Measurements from ENCODE around the gene MSN.
"Not testable (repeated sequence)": the region's sequence is repeated elsewhere in the genome, so short reads cannot be mapped to it uniquely, and the experiment has no call there.

MSN gene

DNA sequence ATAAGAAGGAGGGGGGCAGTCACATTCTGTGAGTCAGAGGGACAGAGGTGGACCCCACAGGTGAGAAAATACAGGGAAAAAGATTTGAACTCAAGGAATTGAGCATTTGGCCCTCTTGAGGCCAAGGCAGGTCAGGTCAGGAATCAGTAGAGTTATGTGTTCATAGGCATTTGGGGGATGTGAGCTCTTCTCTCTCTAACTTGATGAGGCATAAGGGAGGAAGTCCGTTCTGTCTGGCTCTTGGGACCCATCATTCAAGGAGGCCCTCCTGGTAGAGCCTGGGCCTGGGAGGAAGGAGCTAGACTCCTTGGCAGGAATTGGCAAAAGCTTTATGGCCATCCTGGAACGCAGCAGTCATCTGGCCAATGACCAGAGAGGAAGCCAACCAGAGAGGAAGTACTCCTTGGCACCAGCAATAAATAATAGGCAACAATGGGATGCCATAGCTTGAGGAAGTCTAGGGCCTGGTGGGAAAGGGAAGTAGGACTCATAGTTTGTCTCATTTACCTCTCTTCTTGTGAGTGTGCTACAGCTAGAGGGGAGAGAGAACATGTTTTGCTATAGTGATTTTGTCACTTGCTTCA lies 53.0 kb downstream of the MSN start:
- DNase-seq, result no peak

DNA sequence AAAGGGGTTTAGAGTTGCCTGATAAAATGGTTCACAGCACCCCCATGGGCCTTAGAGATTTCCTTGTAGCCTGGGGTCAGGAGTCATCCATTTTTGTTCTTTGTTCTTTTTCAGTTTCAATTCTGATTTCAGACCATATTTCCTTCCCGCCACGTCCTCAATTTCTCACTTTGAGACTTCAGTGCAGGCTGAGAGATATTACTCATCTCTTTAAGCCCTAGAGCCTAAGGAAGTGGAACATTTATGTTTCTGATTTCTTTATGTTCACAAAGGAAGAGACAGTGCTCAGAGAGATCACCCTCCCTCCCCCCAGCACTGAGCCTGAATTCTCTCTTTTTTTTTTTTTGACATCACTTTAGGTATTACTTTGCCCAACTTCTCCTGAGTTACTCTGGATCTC lies 56.3 kb downstream of the MSN start:
- DNase-seq, result no peak

DNA sequence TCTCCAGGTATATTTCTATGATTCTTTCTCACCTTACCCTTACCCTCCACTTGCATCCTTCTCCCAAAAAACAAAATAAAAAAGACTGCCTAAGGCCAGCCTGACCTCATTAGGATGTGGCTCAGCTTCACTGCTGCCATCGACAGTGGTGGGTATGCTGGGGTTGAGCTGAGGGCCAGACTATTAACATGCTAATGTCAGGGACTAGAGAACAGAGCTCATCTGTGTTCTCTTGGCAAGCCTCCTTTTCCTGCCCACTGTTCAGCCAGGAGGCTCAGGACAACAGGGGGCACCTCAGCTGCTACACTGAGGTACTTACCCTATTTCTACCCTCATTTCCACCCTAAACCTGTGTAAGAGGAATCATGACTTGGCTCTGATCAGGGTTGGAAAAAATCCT lies 59.3 kb downstream of the MSN start:
- DNase-seq, result no peak

DNA sequence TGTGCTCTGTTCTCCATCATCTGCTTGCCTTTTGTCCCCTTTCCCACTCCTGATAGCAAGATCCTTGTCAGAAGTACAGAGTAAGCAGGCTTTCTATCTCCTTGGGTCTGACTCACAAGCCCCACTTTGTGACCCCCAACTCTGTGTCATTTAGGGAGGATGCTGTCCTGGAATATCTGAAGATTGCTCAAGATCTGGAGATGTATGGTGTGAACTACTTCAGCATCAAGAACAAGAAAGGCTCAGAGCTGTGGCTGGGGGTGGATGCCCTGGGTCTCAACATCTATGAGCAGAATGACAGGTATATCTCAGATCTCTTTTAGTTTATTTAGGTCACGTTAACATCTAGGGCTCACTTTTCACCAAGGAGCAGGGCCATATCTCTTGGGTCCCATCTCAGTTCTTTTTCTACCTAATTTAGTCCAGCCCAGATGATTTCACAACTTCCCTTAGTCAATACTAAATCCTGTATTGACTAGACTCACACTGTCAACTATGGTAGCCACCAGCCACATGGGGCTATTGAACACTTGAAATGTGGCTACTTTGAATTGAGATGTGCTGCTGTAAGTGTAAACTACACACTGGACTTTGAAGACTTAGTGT lies 64.3 kb downstream of the MSN start:
- no peak for DNase-seq

DNA sequence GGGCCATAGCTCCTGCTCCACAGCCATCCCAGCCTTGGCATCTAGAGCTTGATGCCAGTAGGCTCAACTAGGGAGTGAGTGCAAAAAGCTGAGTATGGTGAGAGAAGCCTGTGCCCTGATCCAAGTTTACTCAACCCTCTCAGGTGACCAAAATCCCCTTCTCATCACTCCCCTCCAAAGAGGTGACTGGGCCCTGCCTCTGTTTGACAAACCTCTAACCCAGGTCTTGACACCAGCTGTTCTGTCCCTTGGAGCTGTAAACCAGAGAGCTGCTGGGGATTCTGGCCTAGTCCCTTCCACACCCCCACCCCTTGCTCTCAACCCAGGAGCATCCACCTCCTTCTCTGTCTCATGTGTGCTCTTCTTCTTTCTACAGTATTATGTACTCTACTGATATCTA lies 73.5 kb downstream of the MSN start:
- DNase-seq, result no peak

DNA sequence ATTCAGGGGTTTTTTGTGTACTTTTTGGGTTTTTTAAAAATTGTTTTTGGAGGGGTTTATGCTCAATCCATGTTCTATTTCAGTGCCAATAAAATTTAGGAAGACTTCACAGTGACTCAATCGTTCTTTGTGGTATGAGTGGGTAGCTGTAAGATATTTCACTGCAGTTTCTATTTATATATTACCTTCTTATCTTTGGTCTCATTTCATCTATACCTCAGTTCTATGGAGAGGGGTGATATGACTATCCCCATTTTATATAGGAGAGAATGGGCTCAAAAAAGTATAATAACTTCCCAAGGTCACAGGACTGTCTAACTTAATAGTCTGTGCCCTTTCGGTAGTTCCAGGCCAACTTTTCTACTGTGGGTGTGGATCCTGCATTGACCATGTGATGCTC lies 74.4 kb downstream of the MSN start:
- DNase-seq, result no peak

DNA sequence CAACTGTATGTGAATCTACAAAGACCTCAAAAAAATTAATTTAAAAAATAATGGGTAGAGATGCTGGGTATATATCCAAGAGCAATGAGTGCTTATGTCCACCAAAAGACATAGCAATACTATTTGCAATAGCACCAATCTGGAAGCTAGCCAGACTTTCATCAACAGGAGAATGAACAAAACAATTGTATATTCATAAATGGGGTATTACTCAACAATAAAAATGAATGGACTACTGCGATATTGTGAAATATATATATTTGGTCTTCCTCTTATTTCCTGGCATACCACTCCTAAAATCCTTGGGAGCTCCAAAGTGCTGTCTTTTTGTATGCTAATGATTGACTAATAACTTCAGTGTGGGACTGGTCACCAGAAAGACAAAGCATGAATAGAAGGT lies 77.5 kb downstream of the MSN start:
- no peak for DNase-seq

DNA sequence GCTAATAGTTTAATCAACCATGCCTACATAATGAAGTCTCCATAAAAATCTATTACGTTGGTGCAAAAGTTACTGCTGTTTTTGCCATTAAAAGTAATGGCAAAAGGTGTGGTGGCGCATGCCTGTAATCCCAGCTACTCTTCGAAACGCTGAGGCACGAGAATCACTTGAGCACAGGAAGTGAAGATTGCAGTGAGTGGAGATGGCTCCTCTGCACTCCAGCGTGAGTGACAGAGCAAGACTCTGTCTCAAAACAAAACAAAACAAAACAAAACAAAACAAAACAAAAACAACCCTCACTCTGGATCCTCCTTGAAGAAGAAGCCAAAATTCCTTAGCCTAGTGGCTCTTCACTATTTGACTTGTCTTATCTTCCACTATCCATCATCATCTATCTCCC lies 78.0 kb downstream of the MSN start:
- no peak for DNase-seq

DNA sequence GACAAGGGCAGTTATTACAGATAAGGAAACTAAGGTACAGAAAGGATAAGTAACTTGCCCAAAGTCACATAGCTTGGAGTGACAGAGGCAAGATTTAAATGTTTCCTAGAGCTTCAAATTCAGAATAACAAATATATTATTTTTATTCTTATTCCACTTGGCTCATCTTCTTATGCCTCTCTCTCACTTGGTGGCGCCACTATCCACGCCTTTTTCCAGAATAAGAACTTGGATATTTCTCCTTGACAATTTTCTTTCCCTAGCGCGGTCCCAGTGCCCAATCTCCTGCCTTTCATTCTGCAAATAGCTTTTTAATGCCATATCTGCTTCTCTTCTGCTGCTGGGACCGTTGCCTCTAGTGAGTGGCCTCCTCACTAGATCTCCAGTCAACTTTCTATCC lies 78.5 kb downstream of the MSN start:
- no peak for DNase-seq

DNA sequence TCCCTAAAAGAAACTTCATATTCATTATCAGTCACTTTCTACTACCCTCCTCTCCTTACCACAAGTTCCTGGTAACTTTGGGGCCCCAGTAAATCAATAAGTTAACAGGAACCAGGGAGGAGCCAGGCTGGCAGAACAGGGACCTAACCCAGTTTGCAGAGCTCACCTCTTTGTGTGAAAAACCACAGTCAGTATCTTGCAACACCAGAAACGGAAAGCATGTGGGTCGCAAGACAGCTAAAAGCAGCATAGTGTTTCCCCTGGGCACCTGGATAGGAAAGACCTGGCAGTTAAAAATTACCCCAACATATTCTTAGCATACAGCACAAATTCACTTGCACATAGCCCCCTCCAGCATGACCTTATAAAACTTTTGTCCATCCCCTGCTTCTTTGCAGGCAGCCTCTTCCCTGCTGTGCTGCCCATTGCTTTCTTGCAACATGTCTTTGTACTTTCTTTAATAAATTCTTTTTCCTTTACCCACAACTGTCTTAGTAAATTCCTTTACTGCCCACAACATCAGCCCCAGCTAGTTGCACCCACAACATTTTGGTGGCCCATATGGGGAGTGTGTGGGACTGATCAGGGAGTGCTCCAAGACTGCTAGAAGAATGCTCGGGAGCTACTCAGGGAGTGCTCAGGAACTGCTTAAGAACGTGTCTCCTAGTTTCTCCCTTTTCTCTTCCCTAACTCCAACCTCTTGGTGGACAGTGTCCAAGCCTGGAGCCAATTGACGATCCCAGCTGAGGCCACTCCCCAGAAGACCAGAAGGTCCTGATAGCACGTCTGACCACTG lies 83.4 kb downstream of the MSN start:
- DNase-seq, result peak; percentile 8

DNA sequence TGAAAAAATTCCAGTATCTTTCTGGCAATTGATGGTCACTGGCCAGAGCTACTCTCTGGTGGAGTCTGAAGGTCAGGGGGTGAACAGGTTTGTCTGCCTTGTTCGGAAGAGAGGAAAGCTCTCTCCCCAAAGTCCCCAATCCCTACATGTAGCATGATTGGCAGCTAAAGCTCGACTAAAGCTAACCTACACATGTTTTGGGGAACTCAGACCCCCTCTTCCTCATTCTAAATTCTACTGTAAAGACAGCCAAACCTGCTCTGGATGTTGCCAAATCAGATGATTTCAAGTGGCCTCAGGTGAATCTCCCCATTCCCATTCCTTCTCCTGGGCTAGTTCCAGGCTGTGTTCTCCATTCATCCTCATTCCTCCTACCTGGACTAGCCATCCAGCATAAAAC lies 84.1 kb downstream of the MSN start:
- no peak for DNase-seq

DNA sequence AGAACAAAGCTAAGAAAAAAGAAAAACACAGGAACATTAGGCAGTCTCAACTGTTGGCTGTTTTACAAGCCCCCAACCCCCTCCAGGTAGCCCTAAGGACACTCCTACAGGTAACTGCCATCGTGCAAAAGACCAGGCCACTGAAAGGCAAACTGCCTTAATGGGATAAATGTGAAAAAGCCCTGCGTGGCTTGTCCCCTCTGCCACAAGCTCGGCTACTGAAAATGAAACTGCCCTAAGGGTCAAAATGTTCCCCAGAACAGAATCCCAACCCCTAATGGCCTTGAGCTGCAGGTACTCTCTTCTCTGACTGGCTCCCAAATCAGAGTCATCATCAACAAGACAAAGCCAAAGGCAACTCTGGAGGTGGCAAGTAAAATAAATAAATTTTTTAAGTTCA lies 84.8 kb downstream of the MSN start:
- no peak for DNase-seq

DNA sequence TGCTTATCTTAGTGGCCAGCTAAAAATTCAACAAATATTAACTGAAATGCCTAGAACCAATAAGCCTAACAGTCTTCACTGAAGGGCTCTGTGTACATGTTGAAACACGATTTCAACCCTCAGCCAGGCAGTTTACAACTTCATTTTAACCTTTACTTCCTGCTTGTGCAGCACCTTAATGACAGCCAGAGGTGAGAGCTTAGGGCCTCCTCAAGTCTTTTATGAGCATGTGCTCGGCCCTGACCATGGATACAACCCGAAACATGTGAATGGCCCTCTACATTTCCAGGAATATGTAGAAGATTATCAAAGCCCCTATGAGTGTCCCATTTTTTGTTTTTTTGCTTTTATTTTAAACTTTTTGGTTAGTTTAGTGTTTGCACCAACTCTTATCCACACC lies 88.3 kb downstream of the MSN start:
- DNase-seq, result no peak

DNA sequence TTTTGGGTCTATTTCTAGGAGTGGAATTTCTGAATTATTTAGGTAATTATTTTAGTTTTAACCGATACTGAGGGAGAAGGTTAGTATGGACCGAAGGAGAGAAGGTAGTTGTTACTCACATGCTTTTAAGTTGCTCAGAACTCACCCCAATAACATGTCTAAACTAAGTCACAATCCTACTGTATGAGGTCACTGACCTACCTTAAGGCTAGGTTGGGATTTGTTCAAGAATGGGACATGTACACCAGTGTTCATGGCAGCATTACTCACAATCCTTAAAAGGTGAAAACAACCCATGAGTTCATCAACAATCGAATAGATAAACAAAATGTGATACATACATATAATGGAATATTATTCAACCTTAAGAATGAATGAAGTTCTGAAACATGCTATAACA lies 90.5 kb downstream of the MSN start:
- DNase-seq, result no peak

DNA sequence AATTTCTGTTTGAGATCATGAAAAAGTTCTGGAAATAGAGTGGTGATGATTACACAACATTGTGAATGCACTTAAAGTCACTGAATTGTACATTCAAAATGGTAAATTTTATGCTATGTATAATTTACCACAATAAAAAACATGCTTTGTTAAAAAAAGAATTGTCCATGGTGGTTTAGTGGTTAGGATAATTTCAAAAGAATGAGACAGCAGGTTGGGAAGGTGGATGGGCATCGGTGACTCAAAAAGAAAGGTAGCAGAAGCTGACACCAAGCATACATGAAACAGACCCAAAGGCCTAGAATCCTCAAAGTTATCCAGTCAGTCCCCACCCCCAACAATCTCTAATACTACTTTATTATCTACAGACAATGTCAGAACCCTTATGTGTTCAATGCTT lies 91.1 kb downstream of the MSN start:
- no peak for DNase-seq

DNA sequence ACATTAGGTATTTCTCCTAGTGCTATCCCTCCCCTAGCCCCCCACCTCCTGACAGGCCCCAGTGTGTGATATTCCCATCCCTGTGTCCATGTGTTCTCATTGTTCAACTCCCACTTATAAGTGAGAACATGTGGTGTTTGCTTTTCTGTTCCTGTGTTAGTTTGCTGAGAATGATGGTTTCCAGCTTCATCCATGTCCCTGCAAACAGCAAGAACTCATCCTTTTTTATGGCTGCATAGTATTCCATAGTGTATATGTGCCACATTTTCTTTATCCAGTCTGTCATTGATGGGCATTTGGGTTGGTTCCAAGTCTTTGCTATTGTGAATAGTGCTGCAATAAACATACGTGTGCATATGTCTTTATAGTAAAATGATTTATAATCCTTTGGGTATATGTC lies 92.1 kb downstream of the MSN start:
- not testable (repeated sequence) for DNase-seq

DNA sequence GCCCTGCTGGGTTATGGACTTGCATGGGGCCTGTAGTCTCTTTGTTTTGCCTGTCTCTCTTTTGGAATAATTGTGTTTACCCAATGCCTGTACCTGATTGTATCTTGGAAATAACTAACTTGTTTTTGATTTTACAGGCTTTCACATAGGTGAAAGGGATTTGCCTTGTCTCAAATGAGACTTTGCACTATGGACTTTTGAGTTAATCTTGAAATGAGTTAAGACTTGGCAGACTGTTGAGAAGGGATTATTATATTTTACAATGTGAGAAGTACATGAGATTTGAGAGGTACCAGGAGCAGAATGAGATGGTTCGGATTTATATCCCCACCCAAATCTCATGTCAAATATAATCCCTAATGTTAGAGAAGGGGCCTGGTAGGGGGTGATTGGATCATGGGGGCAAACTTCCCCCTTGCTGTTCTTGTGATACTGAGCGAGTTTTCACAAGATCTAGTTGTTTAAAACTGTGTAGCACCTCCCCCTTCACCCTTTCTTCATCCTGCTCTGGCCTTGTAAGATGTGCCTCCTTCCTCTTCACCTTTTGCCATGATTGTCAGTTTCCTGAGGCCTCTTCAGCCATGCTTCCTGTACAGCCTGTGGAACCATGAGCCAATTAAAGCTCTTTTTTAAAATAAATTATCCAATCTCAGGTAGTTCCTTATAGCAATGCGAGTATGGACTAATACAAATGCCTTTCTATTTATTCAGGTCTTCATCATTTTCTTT lies 102.3 kb downstream of the MSN start:
- no peak for DNase-seq

DNA sequence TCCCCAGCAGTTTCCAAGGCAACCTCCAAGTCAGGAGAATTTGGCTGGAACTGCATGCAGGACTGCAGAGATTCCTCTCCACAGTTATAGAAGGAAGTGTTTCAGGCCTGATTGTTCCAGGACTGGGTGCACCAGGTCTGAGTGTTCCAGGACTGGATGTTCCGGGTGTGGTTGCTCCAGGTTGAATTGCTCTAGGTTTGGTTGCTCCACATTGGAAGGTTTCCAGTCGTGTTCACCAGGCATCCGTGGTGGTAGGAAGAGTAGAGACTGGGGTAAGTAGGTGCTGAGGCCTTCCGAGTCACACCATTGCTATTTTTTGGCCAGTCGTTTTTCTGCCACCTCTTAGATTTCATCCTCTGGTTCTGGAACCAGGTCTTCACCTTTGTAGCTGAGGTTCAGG lies 105.4 kb downstream of the MSN start:
- no peak for DNase-seq

DNA sequence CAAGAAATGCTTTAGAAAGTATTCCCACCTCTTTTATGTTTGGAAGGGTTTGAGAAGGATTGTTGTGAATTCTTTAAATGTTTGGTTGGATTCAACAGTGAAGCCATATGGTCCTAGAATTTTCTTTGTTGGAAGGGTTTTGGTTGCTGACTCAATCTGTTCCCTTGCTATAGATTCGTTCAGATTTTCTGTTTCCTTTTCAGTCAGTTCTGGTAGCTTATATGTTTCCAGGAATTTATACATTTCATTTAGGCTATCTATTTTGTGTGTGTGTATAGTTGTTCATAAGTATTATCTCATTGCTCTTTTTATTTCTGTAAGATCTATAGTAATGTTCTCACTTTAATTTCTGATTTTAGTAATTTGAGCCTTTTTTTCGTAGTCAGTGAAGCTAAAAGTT lies 114.4 kb downstream of the MSN start:
- no peak for DNase-seq

DNA sequence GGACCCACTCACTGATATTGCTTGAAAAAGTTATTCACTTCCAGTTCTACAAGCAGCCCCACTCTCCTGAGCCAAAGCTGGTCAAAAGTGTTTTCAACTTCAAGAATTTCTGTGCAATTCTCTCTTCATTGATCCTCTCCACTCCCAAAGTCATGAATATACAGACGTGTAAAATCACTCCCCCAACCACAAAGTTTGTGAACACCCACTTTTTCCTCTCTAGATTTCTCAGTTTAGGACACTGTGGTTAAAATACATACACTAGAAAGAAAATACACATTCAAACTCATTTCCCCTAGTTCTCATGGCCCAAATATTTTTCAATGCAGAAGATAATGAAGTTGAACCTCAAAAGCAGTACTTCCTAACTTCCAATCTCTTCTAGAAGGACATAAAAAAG lies 116.3 kb downstream of the MSN start:
- no peak for DNase-seq
